ENCODE measurements around the gene MYO5A. TPM values are rescaled to one million over a fixed set of nuclear protein-coding genes. Genes with fewer than 3 reads are reported as not detected.

MYO5A gene
- total RNA-seq, 1 donor from 2014 or later, result 31.2 TPM

DNA sequence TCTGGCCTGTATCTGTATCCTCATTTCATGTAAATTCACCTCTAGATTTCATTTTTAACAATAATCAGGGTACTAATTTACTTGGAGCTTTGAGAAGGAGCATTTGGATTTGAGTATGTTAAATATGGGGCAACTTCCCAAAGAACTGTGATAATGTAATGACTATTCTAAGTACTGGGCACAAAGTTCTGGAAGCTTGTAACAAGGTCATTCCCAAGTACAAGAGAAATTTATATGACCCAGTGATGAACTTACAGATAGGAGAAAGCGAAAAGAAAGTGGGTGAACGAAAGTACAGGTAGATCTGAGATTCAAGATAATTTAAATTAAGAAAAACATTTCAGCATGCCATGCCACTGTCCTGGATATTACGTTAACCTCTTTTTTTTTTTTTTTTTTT lies 93.8 kb downstream of the MYO5A start:
- H3K4me1 ChIP-seq, result peaks cover 7% of the 10 kb centered on the region
- intact Hi-C loops (cut with DNase I), result no loop called here
- H3K27ac ChIP-seq, result no peak overlapping the region
- H3K36me3 ChIP-seq, result no peaks in the 10 kb centered on the region
- H3K27me3 ChIP-seq, result no peaks in the 10 kb centered on the region
- no peak for DNase-seq (ENCODE audit: extremely low spot score in 2 of 2)
- H3K9me3 ChIP-seq, result no peaks in the 10 kb centered on the region
- H3K4me3 ChIP-seq, result no peak overlapping the region
- TF ChIP-seq, protein P1, sequence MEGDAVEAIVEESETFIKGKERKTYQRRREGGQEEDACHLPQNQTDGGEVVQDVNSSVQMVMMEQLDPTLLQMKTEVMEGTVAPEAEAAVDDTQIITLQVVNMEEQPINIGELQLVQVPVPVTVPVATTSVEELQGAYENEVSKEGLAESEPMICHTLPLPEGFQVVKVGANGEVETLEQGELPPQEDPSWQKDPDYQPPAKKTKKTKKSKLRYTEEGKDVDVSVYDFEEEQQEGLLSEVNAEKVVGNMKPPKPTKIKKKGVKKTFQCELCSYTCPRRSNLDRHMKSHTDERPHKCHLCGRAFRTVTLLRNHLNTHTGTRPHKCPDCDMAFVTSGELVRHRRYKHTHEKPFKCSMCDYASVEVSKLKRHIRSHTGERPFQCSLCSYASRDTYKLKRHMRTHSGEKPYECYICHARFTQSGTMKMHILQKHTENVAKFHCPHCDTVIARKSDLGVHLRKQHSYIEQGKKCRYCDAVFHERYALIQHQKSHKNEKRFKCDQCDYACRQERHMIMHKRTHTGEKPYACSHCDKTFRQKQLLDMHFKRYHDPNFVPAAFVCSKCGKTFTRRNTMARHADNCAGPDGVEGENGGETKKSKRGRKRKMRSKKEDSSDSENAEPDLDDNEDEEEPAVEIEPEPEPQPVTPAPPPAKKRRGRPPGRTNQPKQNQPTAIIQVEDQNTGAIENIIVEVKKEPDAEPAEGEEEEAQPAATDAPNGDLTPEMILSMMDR (IDR thresholded peaks at IDR 0.05), result no peak
- TF ChIP-seq POLR2AphosphoS5 (IDR thresholded peaks at IDR 0.05; ENCODE audit: insufficient read depth in 1 of 2, low read depth in 1 of 2) (no peak), POLR2A (IDR thresholded peaks at IDR 0.05) (no peak)

DNA sequence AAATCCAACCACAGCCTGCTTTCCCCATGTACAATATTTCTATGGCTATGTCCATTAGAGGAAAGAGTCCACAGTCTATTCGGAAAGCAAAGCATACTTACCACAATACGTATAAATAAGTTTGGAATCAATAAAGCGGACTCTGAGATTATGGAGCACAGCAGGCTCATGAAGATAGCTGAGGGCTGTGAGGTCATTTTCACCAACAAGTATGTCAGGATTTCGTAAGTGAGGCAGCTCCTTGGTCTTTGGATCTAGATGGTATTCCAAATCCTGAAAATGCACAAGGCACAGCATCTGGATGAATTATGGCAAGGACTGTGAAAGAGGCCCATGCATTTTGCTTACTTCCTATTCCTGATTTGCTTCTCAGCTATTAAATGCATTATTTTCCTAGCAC lies 100.4 kb downstream of the MYO5A start:
- Histone ChIP-seq H3K4me1 (no peaks in the 10 kb centered on the region), H3K9me3 (no peaks in the 10 kb centered on the region), H3K27me3 (no peaks in the 10 kb centered on the region), H3K27ac (no peak overlapping the region), H3K36me3 (no peaks in the 10 kb centered on the region), H3K4me3 (no peak overlapping the region)
- DNase-seq (ENCODE audit: extremely low spot score in 2 of 2), result no peak
- intact Hi-C loops (cut with DNase I), result no loop called here
- TF ChIP-seq POLR2A (IDR thresholded peaks at IDR 0.05) (no peak), POLR2AphosphoS5 (IDR thresholded peaks at IDR 0.05; ENCODE audit: insufficient read depth in 1 of 2, low read depth in 1 of 2) (no peak)
- TF ChIP-seq, protein P1 (IDR thresholded peaks at IDR 0.05), result no peak

DNA sequence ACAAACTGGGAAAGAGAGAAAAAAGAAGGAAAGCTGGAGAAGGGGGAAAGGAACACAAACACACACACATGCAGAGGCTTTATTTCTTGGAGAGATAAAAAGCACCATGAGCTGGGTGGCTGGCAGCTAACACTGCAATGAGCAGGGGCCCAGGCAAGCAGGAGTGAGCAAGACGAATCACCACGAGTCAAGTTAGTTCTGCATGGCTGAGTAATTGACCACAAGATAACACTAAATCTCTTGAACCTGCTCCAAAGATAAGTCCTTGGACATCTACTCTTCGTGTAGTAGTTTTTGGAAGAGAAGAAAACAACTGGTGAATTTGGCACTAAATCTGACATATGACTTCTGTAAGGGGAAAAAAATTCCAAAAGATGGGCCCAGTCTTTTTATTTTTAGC lies 100.9 kb downstream of the MYO5A start:
- no peak for TF ChIP-seq POLR2A (IDR thresholded peaks at IDR 0.05)
- no peak overlapping the region for H3K4me3 ChIP-seq
- DNase-seq (ENCODE audit: extremely low spot score in 2 of 2), result no peak

DNA sequence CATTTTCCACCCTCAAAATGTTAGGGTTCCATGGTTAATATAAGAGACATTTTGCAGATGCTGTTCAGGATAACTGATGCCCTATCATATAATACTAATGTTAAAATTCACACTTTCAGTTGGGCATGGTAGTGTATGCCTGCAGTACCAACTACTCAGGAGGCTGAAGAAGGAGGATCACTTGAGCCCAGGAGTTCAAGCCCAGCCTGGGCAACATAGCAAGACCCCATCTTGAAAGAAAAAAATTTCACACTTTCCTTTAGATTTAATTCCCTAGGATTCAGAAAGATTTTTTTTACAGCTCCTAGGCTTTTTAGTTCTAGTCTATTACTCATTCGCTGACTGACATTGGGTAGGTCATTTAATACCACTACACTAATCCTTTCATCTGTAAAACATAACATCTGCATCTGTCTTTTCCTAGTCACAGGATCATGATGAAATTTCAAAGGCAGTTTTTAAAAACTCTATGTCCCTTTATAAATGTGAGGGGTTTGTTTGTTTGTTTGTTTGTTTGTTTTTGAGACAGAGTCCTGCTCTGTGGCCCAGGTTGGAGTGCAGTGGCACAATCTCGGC lies 103.7 kb downstream of the MYO5A start:
- no peak for TF ChIP-seq POLR2A (IDR thresholded peaks at IDR 0.05)
- TF ChIP-seq, protein P1 (IDR thresholded peaks at IDR 0.05), result no peak
- no peak for TF ChIP-seq POLR2AphosphoS5 (IDR thresholded peaks at IDR 0.05; ENCODE audit: insufficient read depth in 1 of 2, low read depth in 1 of 2)
- no peak overlapping the region for H3K4me3 ChIP-seq
- intact Hi-C loops (cut with DNase I), result no loop called here

More for the DNA sequence above, 100.9 kb downstream of the MYO5A start:
- Histone ChIP-seq H3K9me3 (no peaks in the 10 kb centered on the region), H3K4me1 (no peaks in the 10 kb centered on the region), H3K36me3 (no peaks in the 10 kb centered on the region), H3K27me3 (no peaks in the 10 kb centered on the region), H3K27ac (no peak overlapping the region)
- intact Hi-C loops (cut with DNase I), result no loop called here

DNA sequence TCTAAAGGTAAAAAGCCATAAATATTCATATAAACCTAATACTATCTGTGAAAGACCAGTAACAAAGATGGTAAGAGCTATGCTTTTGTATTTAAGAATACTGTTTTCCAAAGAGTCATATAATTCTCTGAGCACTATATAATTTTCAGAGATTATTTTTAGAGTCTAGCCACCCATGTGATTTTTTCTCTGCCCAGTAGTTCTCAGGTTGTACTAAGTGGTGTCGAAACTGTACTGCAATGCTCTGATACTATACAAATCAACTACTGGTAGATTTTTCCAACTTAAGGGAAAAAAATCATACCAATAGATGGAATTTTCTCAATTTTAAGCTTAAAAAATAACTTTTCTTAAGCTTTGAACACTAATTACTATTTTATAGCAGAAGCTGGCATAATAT lies 104.8 kb downstream of the MYO5A start:
- Histone ChIP-seq H3K27ac (no peak overlapping the region), H3K36me3 (no peaks in the 10 kb centered on the region), H3K4me3 (no peak overlapping the region), H3K27me3 (no peaks in the 10 kb centered on the region), H3K9me3 (no peaks in the 10 kb centered on the region), H3K4me1 (no peaks in the 10 kb centered on the region)
- TF ChIP-seq, protein P1 (IDR thresholded peaks at IDR 0.05), result no peak
- TF ChIP-seq POLR2A (IDR thresholded peaks at IDR 0.05) (no peak), POLR2AphosphoS5 (IDR thresholded peaks at IDR 0.05; ENCODE audit: insufficient read depth in 1 of 2, low read depth in 1 of 2) (no peak)
- no peak for DNase-seq (ENCODE audit: extremely low spot score in 2 of 2)
- intact Hi-C loops (cut with DNase I), result no loop called here

More for the DNA sequence above, 103.7 kb downstream of the MYO5A start:
- DNase-seq (ENCODE audit: extremely low spot score in 2 of 2), result no peak
- no peaks in the 10 kb centered on the region for H3K27me3 ChIP-seq
- H3K4me1 ChIP-seq, result no peaks in the 10 kb centered on the region
- no peaks in the 10 kb centered on the region for H3K36me3 ChIP-seq
- H3K27ac ChIP-seq, result no peak overlapping the region
- no peaks in the 10 kb centered on the region for H3K9me3 ChIP-seq
